SU-DHL-6 (cell line): ENCODE results near the gene KRT37.

ENCODE experiments used
- CTCF ChIP-seq: fragments of 200-600 bp; sonication (generic); IDR thresholded peaks from one replicate; pipeline ENCODE4 v1.5.1; 2017; ENCODE audit warnings: antibody characterized with exemption, mild to moderate bottlenecking, low read length, moderate library complexity; ENCODE audit not compliant: insufficient read depth, poor library complexity, severe bottlenecking
- EZH2phosphoT487 ChIP-seq: fragments of 200-600 bp; sonication (generic), shearing (Covaris generic); conservative IDR thresholded peaks from 2 replicates; pipeline ENCODE4 v1.6.1; 2018; ENCODE audit warnings: mild to moderate bottlenecking, antibody characterized with exemption, low read length, moderate library complexity, mixed read lengths

DNA sequence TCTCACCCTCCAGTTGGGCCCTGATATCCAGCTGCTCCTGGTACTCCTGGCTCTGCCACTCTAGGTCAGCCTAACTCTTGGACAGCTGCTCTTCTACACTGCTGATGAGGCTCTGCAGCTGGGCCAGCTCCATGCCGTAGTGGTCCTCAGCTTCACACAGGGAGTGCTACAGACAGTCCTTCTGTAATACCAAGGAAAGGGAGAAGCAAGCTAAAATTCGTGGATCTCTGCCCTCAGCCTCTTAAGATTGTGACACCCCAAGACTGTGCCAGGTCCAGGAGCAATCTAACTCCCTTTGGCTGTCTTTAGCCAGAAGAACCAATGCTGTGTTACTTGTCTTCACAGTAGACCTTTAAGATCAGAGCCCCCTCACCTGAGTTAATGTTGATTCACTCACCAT lies 24.1 kb upstream of the KRT37 start:
- TF ChIP-seq CTCF, result no peak
- no peak for TF ChIP-seq EZH2phosphoT487
